H9 (cell line): Measurements from ENCODE around the gene PKNOX2. TPM values are rescaled to one million over a fixed set of nuclear protein-coding genes. Genes with fewer than 3 reads are reported as not detected.

ENCODE experiments used
- DNase-seq: peaks from one replicate; pipeline ENCODE4 v3.0.0-alpha.2; 2017
- H2AFZ ChIP-seq: one replicate; pipeline ENCODE4 v1.6.1; 2013; ENCODE audit warnings: mild to moderate bottlenecking, low read length, control low read depth, moderate library complexity
- H2AK5ac ChIP-seq: 2 replicates; pipeline ENCODE4 v1.6.1; 2013; ENCODE audit warnings: low read length, control low read depth, mixed read lengths; ENCODE audit not compliant: insufficient read length
- H2BK120ac ChIP-seq: one replicate; pipeline ENCODE4 v1.6.1; 2013; ENCODE audit warnings: low read depth, mild to moderate bottlenecking, low read length, control low read depth, inconsistent platforms; ENCODE audit not compliant: poor library complexity, severe bottlenecking
- H2BK12ac ChIP-seq: 2 replicates; pipeline ENCODE4 v1.6.1; 2013; ENCODE audit warnings: low read length, control low read depth, mixed read lengths, low read depth; ENCODE audit not compliant: insufficient read length
- H2BK15ac ChIP-seq: 2 replicates; pipeline ENCODE4 v1.6.1; 2013; ENCODE audit warnings: low read depth, low read length, control low read depth
- H2BK20ac ChIP-seq: one replicate; pipeline ENCODE4 v1.6.1; 2013; ENCODE audit warnings: low read depth, mild to moderate bottlenecking, low read length, control low read depth, inconsistent platforms; ENCODE audit not compliant: poor library complexity, severe bottlenecking
- H2BK5ac ChIP-seq: 2 replicates; pipeline ENCODE4 v1.6.1; 2013; ENCODE audit warnings: low read length, control low read depth, mixed read lengths; ENCODE audit not compliant: insufficient read length
- H3K14ac ChIP-seq: 2 replicates; pipeline ENCODE4 v1.6.1; 2013; ENCODE audit warnings: low read length, control low read depth; ENCODE audit not compliant: insufficient read depth
- H3K18ac ChIP-seq: 2 replicates; pipeline ENCODE4 v1.6.1; 2013; ENCODE audit warnings: low read depth, mild to moderate bottlenecking, mixed read lengths, low read length, control low read depth; ENCODE audit not compliant: insufficient read length
- H3K23ac ChIP-seq: 2 replicates; pipeline ENCODE4 v1.6.1; 2013; ENCODE audit warnings: low read length, control low read depth, mixed read lengths, low read depth; ENCODE audit not compliant: insufficient read length
- H3K23me2 ChIP-seq: 2 replicates; pipeline ENCODE4 v1.6.1; 2013; ENCODE audit warnings: low read depth, mild to moderate bottlenecking, mixed read lengths, low read length, control low read depth; ENCODE audit not compliant: insufficient read length, poor library complexity, severe bottlenecking
- H3K27ac ChIP-seq: 2 replicates; pipeline ENCODE4 v1.5.1; 2013; ENCODE audit warnings: low read length, control low read depth, mixed read lengths, low read depth; ENCODE audit not compliant: insufficient read length
- H3K27me3 ChIP-seq: 2 replicates; pipeline ENCODE4 v1.6.1; 2013; ENCODE audit warnings: low read length, control low read depth, inconsistent platforms; ENCODE audit not compliant: insufficient read depth
- H3K4ac ChIP-seq: 2 replicates; pipeline ENCODE4 v1.6.1; 2013; ENCODE audit warnings: low read depth, mild to moderate bottlenecking, control low read depth, inconsistent platforms, low read length, moderate library complexity
- H3K4me1 ChIP-seq: 2 replicates; pipeline ENCODE4 v1.6.1; 2013; ENCODE audit warnings: low read length, control low read depth, inconsistent platforms; ENCODE audit not compliant: insufficient read depth
- H3K4me2 ChIP-seq: 2 replicates; pipeline ENCODE4 v1.6.1; 2013; ENCODE audit warnings: low read length, control low read depth, mixed read lengths; ENCODE audit not compliant: insufficient read length, insufficient read depth
- H3K56ac ChIP-seq: 2 replicates; pipeline ENCODE4 v1.6.1; 2013; ENCODE audit warnings: low read depth, mild to moderate bottlenecking, mixed read lengths, low read length, control low read depth; ENCODE audit not compliant: insufficient read length
- H3K79me1 ChIP-seq: 2 replicates; pipeline ENCODE4 v1.6.1; 2013; ENCODE audit warnings: low read depth, mild to moderate bottlenecking, moderate library complexity, low read length, control low read depth, inconsistent platforms; ENCODE audit not compliant: insufficient read depth, poor library complexity, severe bottlenecking
- H3K79me2 ChIP-seq: 2 replicates; pipeline ENCODE4 v1.6.1; 2013; ENCODE audit warnings: low read length, control low read depth, inconsistent platforms; ENCODE audit not compliant: insufficient read depth
- H3K9ac ChIP-seq: 2 replicates; pipeline ENCODE4 v1.6.1; 2013; ENCODE audit warnings: low read length, control low read depth, mixed read lengths; ENCODE audit not compliant: insufficient read length; ENCODE audit errors: extremely low read depth
- H3K9me3 ChIP-seq: one replicate; pipeline ENCODE4 v1.6.1; 2013; ENCODE audit warnings: low read depth, low read length, inconsistent platforms; ENCODE audit not compliant: control insufficient read depth
- H3T11ph ChIP-seq: one replicate; pipeline ENCODE4 v1.6.1; 2013; ENCODE audit warnings: mild to moderate bottlenecking, low read length, control low read depth, inconsistent platforms
- H4K20me1 ChIP-seq: one replicate; pipeline ENCODE4 v1.6.1; 2013; ENCODE audit not compliant: control insufficient read depth, insufficient read length, insufficient read depth
- H4K5ac ChIP-seq: 2 replicates; pipeline ENCODE4 v1.6.1; 2013; ENCODE audit warnings: low read depth, mild to moderate bottlenecking, mixed read lengths, low read length, control low read depth; ENCODE audit not compliant: insufficient read length
- H4K8ac ChIP-seq: replicated peaks from 2 replicates; pipeline ENCODE4 v1.6.1; 2013; ENCODE audit warnings: low read length, control low read depth, mixed read lengths, low read depth; ENCODE audit not compliant: insufficient read length
- H4K91ac ChIP-seq: 2 replicates; pipeline ENCODE4 v1.6.1; 2013; ENCODE audit warnings: low read depth, mild to moderate bottlenecking, moderate library complexity, mixed read lengths, low read length, control low read depth; ENCODE audit not compliant: insufficient read length
- H3K27ac Mint-ChIP-seq, 3 experiments: 2 replicates in 2 of 3; 3 replicates in 1 of 3; pipeline ENCODE4 v1.8.0; 2020 to 2021; ENCODE audit warnings: mixed read lengths in 3 of 3, mild to moderate bottlenecking in 1 of 3, moderate library complexity in 1 of 3
- H3K27me3 Mint-ChIP-seq: 2 replicates; pipeline ENCODE4 v1.8.0; 2021; ENCODE audit warnings: low read depth, mild to moderate bottlenecking, moderate library complexity, mixed read lengths
- H3K36me3 Mint-ChIP-seq, 3 experiments: 2 replicates in 2 of 3; 3 replicates in 1 of 3; pipeline ENCODE4 v1.8.0; 2020 to 2021; ENCODE audit warnings: low read depth in 3 of 3, mixed read lengths in 3 of 3; ENCODE audit not compliant: insufficient read depth in 1 of 3
- H3K4me1 Mint-ChIP-seq, 2 experiments: 2 replicates each; pipeline ENCODE4 v1.8.0; 2020; ENCODE audit warnings: mixed read lengths in 2 of 2
- H3K4me3 Mint-ChIP-seq, 2 experiments: 2 replicates in 1 of 2; 3 replicates in 1 of 2; pipeline ENCODE4 v1.8.0; 2020 to 2021; ENCODE audit warnings: mild to moderate bottlenecking in 2 of 2, mixed read lengths in 2 of 2, moderate library complexity in 1 of 2
- H3K9me3 Mint-ChIP-seq, 2 experiments: 2 replicates in 1 of 2; 3 replicates in 1 of 2; pipeline ENCODE4 v1.8.0; 2020; ENCODE audit warnings: mild to moderate bottlenecking in 2 of 2, mixed read lengths in 2 of 2, moderate library complexity in 1 of 2
- WGBS: extraction: QIAGEN DNeasy Blood & Tissue Kit; methylation state at CpG from one replicate; pipeline ENCODE4 v1.1.7; 2013; ENCODE audit warnings: missing lambda C conversion rate, low lambda C conversion rate, mixed read lengths; ENCODE audit not compliant: insufficient read length; ENCODE audit errors: extremely low coverage; 5-methylcytosine and 5-hydroxymethylcytosine counted together
- total RNA-seq: library from RNA; stranded (reverse); gene quantifications from 2 replicates; pipeline ENCODE4 v1.2.1, GENCODE V29; 2021
- TF ChIP-seq, protein P1 (sequence below): fragments of 200-600 bp; sonication (generic); conservative IDR thresholded peaks from 3 replicates; pipeline ENCODE4 v1.8.0; 2021; ENCODE audit warnings: antibody characterized with exemption, mild to moderate bottlenecking

Gene PKNOX2
- total RNA-seq, 1 experiment from 2014 or later = 1.3 TPM

DNA sequence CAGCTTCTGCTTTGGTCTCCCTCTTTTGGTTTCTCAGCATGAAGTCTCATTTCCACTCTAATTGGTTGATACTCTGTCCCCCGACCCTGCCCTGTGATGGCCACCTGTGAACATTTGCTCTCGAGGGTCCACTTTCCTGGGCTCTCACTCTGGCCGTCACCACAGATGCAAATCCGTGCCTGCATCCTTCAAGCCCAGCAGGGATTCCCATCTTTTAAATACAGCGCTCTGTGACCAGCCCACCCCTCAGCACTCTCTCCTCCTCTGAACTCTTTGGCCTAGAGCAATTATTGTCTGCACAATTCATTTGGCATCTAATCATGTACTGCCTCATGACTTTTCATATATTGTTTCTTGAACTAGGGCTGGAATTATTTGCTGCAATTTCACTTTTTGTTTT is 26.0 kb downstream of the PKNOX2 start:
- no peak overlapping the region for H3K27ac ChIP-seq
- H2BK15ac ChIP-seq = no peak overlapping the region
- H3T11ph ChIP-seq = no peak overlapping the region
- Mint-ChIP-seq H3K9me3 (peaks cover 8 to 15% of the 10 kb centered on the region in 2 experiments), H3K27ac (no peak overlapping the region), H3K36me3 (peaks cover 3 to 10% (median 9%) of the 10 kb centered on the region in 3 experiments; a peak in 6 of 7 replicates), H3K4me3 (no peak overlapping the region), H3K4me1 (peaks cover 18 to 40% of the 10 kb centered on the region in 2 experiments), H3K27me3 (peaks cover 20% of the 10 kb centered on the region)
- H3K14ac ChIP-seq = no peak overlapping the region
- no peak overlapping the region for H2BK12ac ChIP-seq
- H4K91ac ChIP-seq = no peak overlapping the region
- no peak overlapping the region for H2AFZ ChIP-seq
- H2BK120ac ChIP-seq = no peak overlapping the region
- H3K9me3 ChIP-seq = no peaks in the 10 kb centered on the region
- TF ChIP-seq, protein P1, sequence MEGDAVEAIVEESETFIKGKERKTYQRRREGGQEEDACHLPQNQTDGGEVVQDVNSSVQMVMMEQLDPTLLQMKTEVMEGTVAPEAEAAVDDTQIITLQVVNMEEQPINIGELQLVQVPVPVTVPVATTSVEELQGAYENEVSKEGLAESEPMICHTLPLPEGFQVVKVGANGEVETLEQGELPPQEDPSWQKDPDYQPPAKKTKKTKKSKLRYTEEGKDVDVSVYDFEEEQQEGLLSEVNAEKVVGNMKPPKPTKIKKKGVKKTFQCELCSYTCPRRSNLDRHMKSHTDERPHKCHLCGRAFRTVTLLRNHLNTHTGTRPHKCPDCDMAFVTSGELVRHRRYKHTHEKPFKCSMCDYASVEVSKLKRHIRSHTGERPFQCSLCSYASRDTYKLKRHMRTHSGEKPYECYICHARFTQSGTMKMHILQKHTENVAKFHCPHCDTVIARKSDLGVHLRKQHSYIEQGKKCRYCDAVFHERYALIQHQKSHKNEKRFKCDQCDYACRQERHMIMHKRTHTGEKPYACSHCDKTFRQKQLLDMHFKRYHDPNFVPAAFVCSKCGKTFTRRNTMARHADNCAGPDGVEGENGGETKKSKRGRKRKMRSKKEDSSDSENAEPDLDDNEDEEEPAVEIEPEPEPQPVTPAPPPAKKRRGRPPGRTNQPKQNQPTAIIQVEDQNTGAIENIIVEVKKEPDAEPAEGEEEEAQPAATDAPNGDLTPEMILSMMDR = no peak
- no peak overlapping the region for H3K56ac ChIP-seq
- no peak overlapping the region for H3K4ac ChIP-seq
- H4K8ac ChIP-seq = no peak overlapping the region
- H2AK5ac ChIP-seq = no peak overlapping the region
- H3K9ac ChIP-seq = no peak overlapping the region
- no peak overlapping the region for H2BK20ac ChIP-seq
- H3K27me3 ChIP-seq = no peaks in the 10 kb centered on the region; the same call in 1 of the 2 replicates
- no peak for DNase-seq
- no peaks in the 10 kb centered on the region for H3K79me2 ChIP-seq
- no peak overlapping the region for H4K5ac ChIP-seq
- H3K79me1 ChIP-seq = no peaks in the 10 kb centered on the region
- H3K23me2 ChIP-seq = no peaks in the 10 kb centered on the region
- no peaks in the 10 kb centered on the region for H4K20me1 ChIP-seq
- H3K23ac ChIP-seq = no peak overlapping the region
- H3K4me1 ChIP-seq = no peaks in the 10 kb centered on the region
- H3K4me2 ChIP-seq = no peak overlapping the region
- H2BK5ac ChIP-seq = no peak overlapping the region
- H3K18ac ChIP-seq = no peak overlapping the region
- no CpG with 5 or more reads among the region's 5 CpGs for WGBS
